Measurements from ENCODE around the gene CCDC83.
"Not testable (repeated sequence)": the region's sequence is repeated elsewhere in the genome, so short reads cannot be mapped to it uniquely, and the experiment has no call there.

The CCDC83 gene

DNA sequence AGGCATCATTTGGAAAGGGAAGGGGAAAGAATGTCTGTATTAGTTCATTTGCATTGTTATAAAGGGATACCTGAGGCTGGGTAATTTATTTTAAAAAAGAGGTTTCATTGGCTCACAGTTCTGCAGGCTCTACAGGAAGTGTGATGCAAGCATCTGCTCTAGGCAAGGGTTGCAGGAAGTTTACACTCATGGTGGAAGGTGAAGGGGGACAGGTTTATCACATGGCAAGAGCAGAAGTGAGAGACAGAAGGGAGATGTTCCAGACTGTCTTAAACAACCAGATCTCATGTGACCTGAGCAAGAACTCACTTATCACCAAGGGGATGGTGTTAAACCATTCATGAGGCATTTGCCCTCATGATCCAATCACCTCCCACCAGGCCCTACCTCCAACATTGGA lies 90.6 kb downstream of the CCDC83 start:
- no peak for DNase-seq

DNA sequence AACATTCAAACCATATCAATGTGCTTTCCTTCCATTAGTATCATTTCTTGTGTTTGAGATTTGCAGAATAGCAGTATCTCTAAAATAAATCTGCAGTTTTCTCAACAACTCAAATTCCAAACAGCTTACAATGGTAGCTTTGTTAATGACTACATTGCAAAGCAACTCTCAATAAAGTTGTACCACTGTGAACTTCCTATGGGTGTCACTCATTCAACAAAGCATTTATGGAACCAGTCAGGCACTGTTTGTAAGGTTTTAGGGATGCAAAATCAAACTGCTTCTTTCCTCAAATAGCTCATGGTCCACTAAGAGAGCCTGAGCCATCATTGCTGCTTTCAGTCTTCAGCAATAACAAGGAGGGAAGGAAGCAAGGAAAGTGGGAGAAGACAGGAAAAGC lies 91.0 kb downstream of the CCDC83 start:
- DNase-seq, result no peak

DNA sequence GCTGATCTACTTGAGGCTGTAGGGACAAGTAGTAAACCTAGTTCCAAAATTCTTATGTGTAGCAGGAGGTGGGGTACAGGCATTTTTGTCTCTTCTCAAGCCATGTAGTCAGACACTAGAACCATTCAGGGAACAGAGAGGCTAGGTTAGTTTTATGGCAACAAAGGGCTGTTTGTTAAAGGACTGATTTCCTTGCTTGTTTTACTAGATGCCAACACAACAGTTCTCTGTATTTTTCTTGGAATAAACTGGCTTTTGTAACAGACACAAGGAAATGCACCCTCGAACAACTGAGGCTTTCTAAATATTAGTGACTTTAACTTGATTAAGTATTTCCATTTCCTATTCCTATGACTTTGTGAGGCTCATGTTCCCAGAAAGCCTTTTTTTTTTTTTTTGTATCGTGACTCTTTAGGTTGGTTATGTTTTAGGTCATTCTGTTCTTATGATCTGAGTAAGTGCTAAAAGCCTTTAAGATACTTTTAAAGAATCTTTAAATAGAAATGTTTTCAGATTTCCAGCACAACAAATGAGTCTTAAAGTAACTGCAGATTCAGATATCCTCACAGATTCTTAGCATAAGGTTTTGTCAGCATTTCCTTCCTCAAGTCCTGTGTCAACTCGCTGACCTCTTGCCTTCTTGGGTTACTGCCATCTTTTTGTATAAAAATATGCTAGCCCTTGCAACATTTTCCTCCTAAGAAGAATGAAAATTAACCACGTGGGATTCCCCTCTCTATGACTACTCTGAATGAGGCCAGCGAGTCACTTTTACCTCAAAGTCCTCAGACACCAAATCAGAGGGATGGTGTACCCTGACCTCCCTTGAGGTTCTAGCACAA lies 92.5 kb downstream of the CCDC83 start:
- peak in 1 of 2 donors; percentile 11 for DNase-seq

DNA sequence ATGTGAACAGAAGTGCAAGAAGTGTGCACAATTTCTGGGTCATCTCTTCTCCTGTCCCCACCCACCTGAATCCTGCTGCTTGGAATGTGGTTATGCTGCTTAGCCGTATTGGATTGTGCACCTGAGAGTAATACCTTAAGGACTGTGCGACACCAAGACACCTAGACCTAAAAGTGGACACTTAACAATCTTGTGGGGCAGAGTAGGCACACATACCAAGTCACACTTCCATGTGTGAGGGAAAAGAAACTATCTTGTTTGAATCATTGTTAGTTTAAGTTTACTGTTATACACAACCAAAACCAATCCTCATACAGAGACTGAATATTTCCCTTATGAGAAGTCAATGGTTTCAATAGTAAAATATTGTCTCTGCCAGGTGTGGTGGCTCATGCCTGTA lies 93.7 kb downstream of the CCDC83 start:
- no peak for DNase-seq

DNA sequence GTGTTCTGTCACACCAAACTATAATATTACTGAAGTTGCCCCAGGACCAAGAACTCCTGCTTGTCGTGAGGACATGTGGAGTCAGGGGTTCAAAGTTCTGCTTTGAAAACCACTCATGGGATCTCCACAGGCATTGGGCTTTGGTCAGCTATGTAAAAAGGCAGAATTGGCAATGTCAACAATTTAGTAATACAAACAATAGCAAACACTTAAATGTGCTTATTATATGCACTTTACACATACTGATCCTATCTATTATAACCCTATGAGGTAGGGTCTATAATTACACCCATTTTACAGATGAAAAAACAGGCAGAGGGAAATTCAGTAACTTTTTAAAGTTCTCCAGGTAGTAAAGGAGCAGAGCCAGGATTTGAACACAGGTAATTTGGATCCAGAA lies 94.6 kb downstream of the CCDC83 start:
- DNase-seq, result no peak

DNA sequence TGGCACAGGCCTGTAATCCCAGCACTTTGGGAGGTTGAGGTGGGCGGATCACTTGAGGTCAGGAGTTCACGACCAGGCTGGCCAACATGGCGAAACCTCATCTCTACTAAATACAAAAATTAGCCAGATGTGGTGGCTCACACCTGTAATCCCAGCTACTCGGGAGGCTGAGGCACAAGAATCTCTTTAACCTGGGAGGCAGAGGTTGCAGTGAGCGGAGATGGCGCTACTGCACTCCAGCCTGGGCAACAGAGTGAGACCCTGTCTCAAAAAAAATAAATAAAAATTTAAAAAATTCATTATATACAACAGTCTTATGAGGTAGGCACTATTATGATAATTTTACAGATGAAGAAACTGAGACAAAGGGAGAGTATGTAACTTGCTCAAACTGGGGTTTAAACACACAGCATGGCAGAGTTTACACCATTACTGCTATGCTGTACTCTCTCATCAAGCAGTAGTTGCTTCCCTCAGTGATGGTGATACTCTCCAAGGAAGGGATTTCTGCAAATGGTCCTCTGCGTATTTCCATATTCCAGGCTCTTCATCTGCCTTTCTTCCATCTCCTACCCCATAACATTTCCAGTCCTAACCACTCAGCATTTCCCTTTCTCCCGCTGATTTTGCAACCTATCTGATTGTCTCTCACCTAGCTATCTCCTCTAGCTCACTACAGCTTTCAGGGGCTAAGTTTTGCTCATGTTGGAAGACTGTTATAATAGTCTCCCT lies 95.3 kb downstream of the CCDC83 start:
- DNase-seq, result no peak

DNA sequence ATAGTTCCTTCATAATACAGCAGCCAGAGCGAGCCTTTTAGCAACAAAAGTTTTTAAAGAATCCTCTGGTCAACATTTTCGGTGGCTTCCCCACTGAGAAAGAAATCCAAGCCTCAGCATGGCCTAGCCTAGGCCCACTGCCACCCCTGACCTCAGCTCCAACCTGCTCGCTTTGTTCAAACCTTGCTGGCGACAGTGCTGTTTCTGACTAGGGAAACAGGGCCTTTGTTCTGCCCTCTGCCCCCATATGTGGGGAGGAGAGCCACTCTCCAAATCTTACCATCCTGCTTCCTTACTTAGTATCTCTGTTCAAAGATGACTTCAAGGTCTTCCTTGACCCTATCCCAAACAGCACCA lies 95.8 kb downstream of the CCDC83 start:
- DNase-seq, result no peak

DNA sequence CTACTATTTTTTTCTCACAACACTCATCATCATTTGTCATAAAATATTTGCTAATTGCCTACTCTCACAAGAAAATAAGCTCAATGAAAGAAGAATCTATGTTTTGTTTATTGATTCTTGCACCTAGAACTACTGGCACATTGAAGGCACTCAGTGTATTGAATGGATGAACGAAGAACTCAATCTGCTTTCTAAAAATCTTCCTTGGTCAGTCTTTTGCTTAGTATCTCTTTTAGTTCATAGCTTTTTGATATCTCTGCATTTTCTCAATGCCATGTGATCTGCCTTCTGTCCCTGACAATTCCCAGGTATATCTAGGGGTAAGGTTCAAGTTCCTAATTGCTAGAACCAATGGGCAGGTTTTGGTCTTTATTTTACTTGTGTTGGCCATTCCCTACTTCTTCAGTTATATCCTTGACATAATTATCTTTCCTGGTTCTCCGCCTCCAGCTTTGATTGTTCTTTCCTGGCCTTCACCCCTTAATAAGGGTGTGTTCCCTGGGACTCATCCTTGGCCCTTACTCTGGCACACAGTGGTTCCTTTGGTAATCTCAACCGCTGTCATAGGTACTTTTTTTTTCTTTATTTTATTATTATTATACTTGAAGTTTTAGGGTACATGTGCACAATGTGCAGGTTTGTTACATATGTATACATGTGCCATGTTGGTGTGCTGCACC lies 96.4 kb downstream of the CCDC83 start:
- DNase-seq, result no peak

DNA sequence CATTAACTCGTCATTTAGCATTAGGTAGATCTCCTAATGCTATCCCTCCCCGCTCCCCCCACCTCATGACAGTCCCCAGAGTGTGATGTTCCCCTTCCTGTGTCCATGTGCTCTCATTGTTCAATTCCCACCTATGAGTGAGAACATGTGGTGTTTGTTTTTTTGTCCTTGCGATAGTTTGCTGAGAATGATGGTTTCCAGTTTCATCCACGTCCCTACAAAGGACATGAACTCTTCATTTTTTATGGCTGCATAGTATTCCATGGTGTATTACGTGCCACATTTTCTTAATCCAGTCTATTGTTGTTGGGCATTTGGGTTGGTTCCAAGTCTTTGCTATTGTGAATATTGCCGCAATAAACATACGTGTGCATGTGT lies 96.9 kb downstream of the CCDC83 start:
- DNase-seq, result not testable (repeated sequence)

DNA sequence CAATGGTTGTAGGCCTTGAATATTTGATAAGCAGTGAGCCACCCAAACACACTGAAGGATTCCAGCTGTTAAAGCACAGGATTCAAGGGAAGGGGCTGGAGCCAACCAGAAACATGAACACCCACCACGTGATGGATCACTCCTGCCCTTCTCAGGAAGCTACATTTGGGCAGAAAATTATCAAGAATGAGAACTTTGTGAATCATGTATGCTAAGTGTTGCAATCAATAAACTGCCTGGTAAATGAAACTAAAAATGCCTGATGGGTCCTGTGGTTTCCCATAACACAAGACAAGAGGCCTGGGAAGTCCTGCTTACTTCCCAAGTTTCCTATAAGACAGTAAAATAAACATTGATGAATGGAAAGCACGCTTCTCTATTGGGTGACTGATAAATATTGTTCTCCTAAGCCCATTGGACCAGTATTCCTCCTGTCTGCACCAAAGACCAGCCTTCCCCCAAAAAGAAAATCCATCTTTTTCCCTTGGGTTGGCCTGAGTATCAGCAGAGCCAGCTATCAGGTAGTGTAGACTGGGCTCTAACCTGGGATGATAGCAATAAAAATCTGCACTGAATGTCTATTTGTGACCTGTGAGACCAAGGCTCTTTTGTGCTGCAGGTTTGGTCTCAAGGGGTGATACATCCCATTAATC lies 98.4 kb downstream of the CCDC83 start:
- no peak for DNase-seq

DNA sequence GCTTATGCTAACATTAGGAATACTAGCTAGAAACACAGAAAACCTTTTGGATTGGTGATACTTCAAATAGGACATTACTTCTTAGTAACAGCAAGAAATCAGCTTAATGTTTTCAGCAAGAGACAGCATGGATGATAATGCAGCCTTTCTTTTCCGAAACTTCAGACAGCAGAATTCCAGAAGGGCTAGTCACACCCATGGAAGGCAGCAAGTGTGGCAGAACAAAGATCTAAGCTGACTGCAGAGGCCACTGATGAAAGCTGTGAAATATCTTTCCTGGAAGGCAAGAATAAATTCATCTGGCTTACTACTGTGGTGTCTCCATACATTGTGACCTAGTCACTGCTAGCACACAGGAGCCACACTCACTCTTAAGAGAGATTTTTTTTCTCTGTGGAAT lies 100.3 kb downstream of the CCDC83 start:
- no peak for DNase-seq

DNA sequence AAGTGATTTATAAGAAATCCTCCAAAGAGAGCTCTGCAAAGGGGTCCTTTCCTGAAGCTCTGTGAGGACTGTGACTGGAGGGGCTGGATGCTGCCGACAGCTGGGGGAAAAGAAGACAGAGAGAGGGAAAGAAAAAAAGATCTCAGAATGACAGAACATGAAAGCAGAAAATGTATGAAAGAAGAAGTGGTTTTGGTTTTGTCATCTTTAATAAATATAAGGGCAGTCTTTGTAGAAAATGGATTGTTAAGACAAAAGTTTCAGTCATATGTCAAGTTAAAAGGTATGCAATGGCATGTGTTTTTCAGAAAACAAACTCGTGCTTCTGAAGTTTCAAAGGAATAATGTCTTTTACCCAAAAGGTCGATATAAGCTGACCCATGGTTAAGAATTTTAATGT lies 105.5 kb downstream of the CCDC83 start:
- DNase-seq, result no peak

DNA sequence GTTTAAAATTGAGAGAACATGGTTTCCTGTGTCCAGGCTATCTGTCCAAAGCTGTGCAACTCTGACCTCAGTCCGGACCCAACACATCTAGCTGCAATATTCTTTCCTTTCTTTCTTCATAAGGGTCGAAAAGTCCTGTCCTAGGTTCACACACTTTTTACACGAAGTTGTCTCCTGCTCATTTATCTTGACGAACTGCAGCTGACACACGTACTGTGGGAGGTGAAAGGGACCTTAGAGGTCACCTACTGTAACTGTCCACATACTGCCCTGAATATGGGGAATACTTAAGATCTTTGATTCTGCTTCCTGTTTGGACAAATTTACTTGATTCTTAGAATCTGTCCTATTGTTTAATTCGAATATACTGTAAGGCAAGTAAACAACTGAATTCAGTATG lies 105.9 kb downstream of the CCDC83 start:
- no peak for DNase-seq

DNA sequence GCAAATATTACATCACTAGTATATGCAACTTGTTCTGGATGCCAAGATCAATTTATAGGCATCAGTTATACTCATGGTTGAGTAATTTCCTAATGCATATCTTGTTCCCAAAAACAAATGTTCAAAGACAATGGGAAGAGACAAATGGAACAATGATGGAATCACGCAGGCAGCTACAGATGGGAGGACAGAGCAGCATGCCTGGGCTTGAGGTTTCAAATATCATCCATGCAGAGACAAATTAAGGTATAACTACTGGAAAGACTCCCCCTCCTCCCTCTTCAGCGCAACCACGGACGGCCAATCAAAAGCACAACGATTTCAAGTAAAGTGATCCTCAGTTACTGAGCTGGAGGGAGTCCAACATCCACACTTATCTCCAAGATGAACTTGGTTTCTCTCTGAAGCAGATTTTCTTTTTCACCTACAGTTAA lies 106.8 kb downstream of the CCDC83 start:
- no peak for DNase-seq

DNA sequence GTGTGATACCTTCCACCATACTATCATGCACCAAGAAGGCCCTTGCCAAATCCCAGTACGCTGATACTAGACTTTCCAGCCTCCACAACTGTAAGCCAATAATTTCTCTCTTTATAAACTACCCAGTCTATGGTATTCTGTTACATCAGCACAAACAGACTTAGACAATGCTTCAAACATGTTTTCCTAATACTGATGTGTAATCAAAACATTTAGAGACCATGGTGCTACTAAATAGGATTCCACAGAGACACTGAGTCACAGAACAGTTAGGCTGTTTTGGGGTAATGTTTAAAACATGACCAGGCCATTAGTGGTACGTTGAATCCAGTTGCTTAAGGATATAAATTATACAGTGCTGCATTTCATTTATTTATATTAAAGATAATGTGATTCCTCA lies 110.0 kb downstream of the CCDC83 start:
- no peak for DNase-seq

DNA sequence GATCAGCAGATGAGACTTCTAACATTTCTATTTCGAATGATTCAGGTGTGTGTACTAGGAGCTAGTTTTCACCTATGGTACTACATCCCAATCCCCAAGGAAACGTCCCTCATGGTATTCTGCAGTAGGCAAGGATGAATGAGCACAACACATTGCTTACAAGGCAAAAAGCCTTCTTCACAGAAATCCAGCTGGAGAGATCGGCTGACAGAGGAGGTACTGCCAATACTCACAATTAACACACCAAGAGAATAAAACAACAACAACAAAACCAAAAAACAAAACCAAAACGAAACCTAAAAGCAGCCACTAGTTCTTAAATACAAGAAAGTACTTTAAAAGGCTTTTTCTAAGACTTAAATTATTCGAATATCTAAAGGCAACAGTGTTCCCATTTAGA lies 112.3 kb downstream of the CCDC83 start:
- no peak for DNase-seq
